ENCODE results near the gene CSN3. TPM values are rescaled to one million over a fixed set of nuclear protein-coding genes. Genes with fewer than 3 reads are reported as not detected.
"Not testable (repeated sequence)": the region's sequence is repeated elsewhere in the genome, so short reads cannot be mapped to it uniquely, and the experiment has no call there.

The CSN3 gene
- not detected for total RNA-seq

- DNase-seq; H3K9me3 Mint-ChIP-seq; CTCF ChIA-PET; H3K36me3 Mint-ChIP-seq (ENCODE audit: low read depth); H3K4me3 Mint-ChIP-seq; H3K4me1 Mint-ChIP-seq; H3K27ac Mint-ChIP-seq; POLR2A ChIA-PET; H3K27me3 Mint-ChIP-seq: not testable (repeated sequence)
These were observed at the start of gene CSN3 for GRCh38 chr4:70242297-70242696. Gene CSN3, plus strand, starts transcription at chr4:70242597. Its CDS starts 2,223 bp downstream, at chr4:70244820.

GRCh38 chr4:70192895-70193294 is 49.5 kb upstream of the CSN3 start:
- Mint-ChIP-seq H3K27me3 (no peaks in the 10 kb centered on the region), H3K36me3 (ENCODE audit: low read depth) (no peaks in the 10 kb centered on the region), H3K4me1 (no peaks in the 10 kb centered on the region), H3K4me3 (no peak overlapping the region), H3K9me3 (no peaks in the 10 kb centered on the region), H3K27ac (no peak overlapping the region)
- ChIA-PET POLR2A (no interaction called here), CTCF (no interaction called here)
- DNase-seq, result no peak

- H3K36me3 Mint-ChIP-seq (ENCODE audit: low read depth), result no peaks in the 10 kb centered on the region
- ChIA-PET CTCF (no interaction called here), POLR2A (no interaction called here)
- no peaks in the 10 kb centered on the region for H3K9me3 Mint-ChIP-seq
- no peaks in the 10 kb centered on the region for H3K4me1 Mint-ChIP-seq
- DNase-seq, result no peak
- no peak within 1 kb of the TSS for H3K4me3 Mint-ChIP-seq
- H3K27me3 Mint-ChIP-seq, result no peaks in the 10 kb centered on the region
- H3K27ac Mint-ChIP-seq, result no peak within 1 kb of the TSS
These were observed 47.0 kb upstream of the CSN3 start, which contains the start of gene ODAM for GRCh38 chr4:70195425-70195824. Gene ODAM, plus strand, starts transcription at chr4:70195725. Its CDS starts 819 bp downstream, at chr4:70196544.

- H3K4me1 Mint-ChIP-seq, result no peaks in the 10 kb centered on the region
- H3K4me3 Mint-ChIP-seq, result no peak overlapping the region
- no peaks in the 10 kb centered on the region for H3K9me3 Mint-ChIP-seq
- POLR2A ChIA-PET, result no interaction called here
- no peak for DNase-seq
- no peak overlapping the region for H3K27ac Mint-ChIP-seq
- no peaks in the 10 kb centered on the region for H3K27me3 Mint-ChIP-seq
- no peaks in the 10 kb centered on the region for H3K36me3 Mint-ChIP-seq (ENCODE audit: low read depth)
- CTCF ChIA-PET, result no interaction called here
These were observed 45.5 kb upstream of the CSN3 start for GRCh38 chr4:70196857-70197256.

GRCh38 chr4:70197842-70198241 is 44.6 kb upstream of the CSN3 start:
- H3K36me3 Mint-ChIP-seq (ENCODE audit: low read depth), result no peaks in the 10 kb centered on the region
- H3K4me1 Mint-ChIP-seq, result no peaks in the 10 kb centered on the region
- H3K4me3 Mint-ChIP-seq, result no peak overlapping the region
- no peak for DNase-seq
- POLR2A ChIA-PET, result no interaction called here
- H3K27ac Mint-ChIP-seq, result no peak overlapping the region
- H3K9me3 Mint-ChIP-seq, result no peaks in the 10 kb centered on the region
- H3K27me3 Mint-ChIP-seq, result no peaks in the 10 kb centered on the region
- CTCF ChIA-PET, result no interaction called here

- POLR2A ChIA-PET, result no interaction called here
- no peak for DNase-seq
These were observed 38.8 kb upstream of the CSN3 start for GRCh38 chr4:70203601-70204000.

GRCh38 chr4:70212752-70213151 is 29.6 kb upstream of the CSN3 start:
- H3K9me3 Mint-ChIP-seq; DNase-seq; H3K27ac Mint-ChIP-seq; H3K4me1 Mint-ChIP-seq; H3K4me3 Mint-ChIP-seq; H3K27me3 Mint-ChIP-seq; H3K36me3 Mint-ChIP-seq (ENCODE audit: low read depth); CTCF ChIA-PET; POLR2A ChIA-PET: not testable (repeated sequence)

More at GRCh38 chr4:70203601-70204000, 38.8 kb upstream of the CSN3 start:
- H3K4me3 Mint-ChIP-seq, result no peak overlapping the region
- CTCF ChIA-PET, result no interaction called here
- no peaks in the 10 kb centered on the region for H3K27me3 Mint-ChIP-seq
- H3K27ac Mint-ChIP-seq, result no peak overlapping the region
- no peaks in the 10 kb centered on the region for H3K9me3 Mint-ChIP-seq
- no peaks in the 10 kb centered on the region for H3K4me1 Mint-ChIP-seq
- no peaks in the 10 kb centered on the region for H3K36me3 Mint-ChIP-seq (ENCODE audit: low read depth)

- H3K4me1 Mint-ChIP-seq; H3K27me3 Mint-ChIP-seq; CTCF ChIA-PET; POLR2A ChIA-PET; H3K9me3 Mint-ChIP-seq; H3K36me3 Mint-ChIP-seq (ENCODE audit: low read depth); DNase-seq; H3K4me3 Mint-ChIP-seq; H3K27ac Mint-ChIP-seq: not testable (repeated sequence)
These were observed 26.3 kb upstream of the CSN3 start for GRCh38 chr4:70216109-70216508.

GRCh38 chr4:70216550-70216949 is 25.8 kb upstream of the CSN3 start:
- H3K9me3 Mint-ChIP-seq; H3K27me3 Mint-ChIP-seq; H3K4me3 Mint-ChIP-seq; H3K27ac Mint-ChIP-seq; POLR2A ChIA-PET; H3K4me1 Mint-ChIP-seq; H3K36me3 Mint-ChIP-seq (ENCODE audit: low read depth); CTCF ChIA-PET; DNase-seq: not testable (repeated sequence)

GRCh38 chr4:70221389-70221788 is 21.0 kb upstream of the CSN3 start:
- H3K27ac Mint-ChIP-seq; POLR2A ChIA-PET; DNase-seq; H3K27me3 Mint-ChIP-seq; CTCF ChIA-PET; H3K9me3 Mint-ChIP-seq; H3K4me1 Mint-ChIP-seq; H3K4me3 Mint-ChIP-seq; H3K36me3 Mint-ChIP-seq (ENCODE audit: low read depth): not testable (repeated sequence)

- H3K9me3 Mint-ChIP-seq; H3K36me3 Mint-ChIP-seq (ENCODE audit: low read depth); DNase-seq; H3K27me3 Mint-ChIP-seq; H3K4me3 Mint-ChIP-seq; H3K4me1 Mint-ChIP-seq; CTCF ChIA-PET; H3K27ac Mint-ChIP-seq; POLR2A ChIA-PET: not testable (repeated sequence)
These were observed 20.6 kb upstream of the CSN3 start for GRCh38 chr4:70221818-70222217.

GRCh38 chr4:70225824-70226223 is 16.6 kb upstream of the CSN3 start, which contains the start of gene FDCSP:
Gene FDCSP, plus strand, starts transcription at chr4:70226124. Its CDS starts 5,071 bp downstream, at chr4:70231195.
- ChIA-PET CTCF (no interaction called here), POLR2A (no interaction called here)
- no peak within 1 kb of the TSS for H3K4me3 Mint-ChIP-seq
- H3K9me3 Mint-ChIP-seq, result no peaks in the 10 kb centered on the region
- H3K27ac Mint-ChIP-seq, result no peak within 1 kb of the TSS
- DNase-seq, result no peak
- H3K4me1 Mint-ChIP-seq, result no peaks in the 10 kb centered on the region
- no peaks in the 10 kb centered on the region for H3K36me3 Mint-ChIP-seq (ENCODE audit: low read depth)
- no peaks in the 10 kb centered on the region for H3K27me3 Mint-ChIP-seq

GRCh38 chr4:70236125-70236524 is 6.3 kb upstream of the CSN3 start:
- ChIA-PET CTCF (interaction anchor here (0.5 kb wide), 1 partner anchor 379 kb away, joined by 3 read pairs; no protein-coding TSS in a partner anchor), POLR2A (no interaction called here)
- DNase-seq, result no peak
- Mint-ChIP-seq H3K4me3 (no peak overlapping the region), H3K27me3 (no peaks in the 10 kb centered on the region), H3K36me3 (ENCODE audit: low read depth) (no peaks in the 10 kb centered on the region), H3K4me1 (no peaks in the 10 kb centered on the region), H3K9me3 (no peaks in the 10 kb centered on the region), H3K27ac (no peak overlapping the region)

- H3K36me3 Mint-ChIP-seq (ENCODE audit: low read depth), result no peaks in the 10 kb centered on the region
- CTCF ChIA-PET, result no interaction called here
- no peaks in the 10 kb centered on the region for H3K4me1 Mint-ChIP-seq
- H3K27me3 Mint-ChIP-seq, result no peaks in the 10 kb centered on the region
- H3K4me3 Mint-ChIP-seq, result no peak overlapping the region
- no peaks in the 10 kb centered on the region for H3K9me3 Mint-ChIP-seq
- H3K27ac Mint-ChIP-seq, result no peak overlapping the region
- no peak for DNase-seq
- POLR2A ChIA-PET, result no interaction called here
These were observed 3.1 kb upstream of the CSN3 start for GRCh38 chr4:70239131-70239883.
